H9 (cell line): ENCODE data around the gene TBC1D8. TPM values are rescaled to one million over a fixed set of nuclear protein-coding genes. Genes with fewer than 3 reads are reported as not detected.

Experiments
- DNase-seq: peaks from one replicate; pipeline ENCODE4 v3.0.0-alpha.2; 2017
- H2AFZ ChIP-seq: one replicate; pipeline ENCODE4 v1.6.1; 2013; ENCODE audit warnings: mild to moderate bottlenecking, low read length, control low read depth, moderate library complexity
- H2AK5ac ChIP-seq: 2 replicates; pipeline ENCODE4 v1.6.1; 2013; ENCODE audit warnings: low read length, control low read depth, mixed read lengths; ENCODE audit not compliant: insufficient read length
- H2BK120ac ChIP-seq: one replicate; pipeline ENCODE4 v1.6.1; 2013; ENCODE audit warnings: low read depth, mild to moderate bottlenecking, low read length, control low read depth, inconsistent platforms; ENCODE audit not compliant: poor library complexity, severe bottlenecking
- H2BK12ac ChIP-seq: 2 replicates; pipeline ENCODE4 v1.6.1; 2013; ENCODE audit warnings: low read length, control low read depth, mixed read lengths, low read depth; ENCODE audit not compliant: insufficient read length
- H2BK15ac ChIP-seq: 2 replicates; pipeline ENCODE4 v1.6.1; 2013; ENCODE audit warnings: low read depth, low read length, control low read depth
- H2BK20ac ChIP-seq: one replicate; pipeline ENCODE4 v1.6.1; 2013; ENCODE audit warnings: low read depth, mild to moderate bottlenecking, low read length, control low read depth, inconsistent platforms; ENCODE audit not compliant: poor library complexity, severe bottlenecking
- H2BK5ac ChIP-seq: 2 replicates; pipeline ENCODE4 v1.6.1; 2013; ENCODE audit warnings: low read length, control low read depth, mixed read lengths; ENCODE audit not compliant: insufficient read length
- H3K14ac ChIP-seq: 2 replicates; pipeline ENCODE4 v1.6.1; 2013; ENCODE audit warnings: low read length, control low read depth; ENCODE audit not compliant: insufficient read depth
- H3K18ac ChIP-seq: 2 replicates; pipeline ENCODE4 v1.6.1; 2013; ENCODE audit warnings: low read depth, mild to moderate bottlenecking, mixed read lengths, low read length, control low read depth; ENCODE audit not compliant: insufficient read length
- H3K23ac ChIP-seq: 2 replicates; pipeline ENCODE4 v1.6.1; 2013; ENCODE audit warnings: low read length, control low read depth, mixed read lengths, low read depth; ENCODE audit not compliant: insufficient read length
- H3K23me2 ChIP-seq: 2 replicates; pipeline ENCODE4 v1.6.1; 2013; ENCODE audit warnings: low read depth, mild to moderate bottlenecking, mixed read lengths, low read length, control low read depth; ENCODE audit not compliant: insufficient read length, poor library complexity, severe bottlenecking
- H3K27ac ChIP-seq: 2 replicates; pipeline ENCODE4 v1.5.1; 2013; ENCODE audit warnings: low read length, control low read depth, mixed read lengths, low read depth; ENCODE audit not compliant: insufficient read length
- H3K27me3 ChIP-seq: 2 replicates; pipeline ENCODE4 v1.6.1; 2013; ENCODE audit warnings: low read length, control low read depth, inconsistent platforms; ENCODE audit not compliant: insufficient read depth
- H3K4ac ChIP-seq: 2 replicates; pipeline ENCODE4 v1.6.1; 2013; ENCODE audit warnings: low read depth, mild to moderate bottlenecking, control low read depth, inconsistent platforms, low read length, moderate library complexity
- H3K4me1 ChIP-seq: 2 replicates; pipeline ENCODE4 v1.6.1; 2013; ENCODE audit warnings: low read length, control low read depth, inconsistent platforms; ENCODE audit not compliant: insufficient read depth
- H3K4me2 ChIP-seq: 2 replicates; pipeline ENCODE4 v1.6.1; 2013; ENCODE audit warnings: low read length, control low read depth, mixed read lengths; ENCODE audit not compliant: insufficient read length, insufficient read depth
- H3K56ac ChIP-seq: 2 replicates; pipeline ENCODE4 v1.6.1; 2013; ENCODE audit warnings: low read depth, mild to moderate bottlenecking, mixed read lengths, low read length, control low read depth; ENCODE audit not compliant: insufficient read length
- H3K79me1 ChIP-seq: 2 replicates; pipeline ENCODE4 v1.6.1; 2013; ENCODE audit warnings: low read depth, mild to moderate bottlenecking, moderate library complexity, low read length, control low read depth, inconsistent platforms; ENCODE audit not compliant: insufficient read depth, poor library complexity, severe bottlenecking
- H3K79me2 ChIP-seq: 2 replicates; pipeline ENCODE4 v1.6.1; 2013; ENCODE audit warnings: low read length, control low read depth, inconsistent platforms; ENCODE audit not compliant: insufficient read depth
- H3K9ac ChIP-seq: 2 replicates; pipeline ENCODE4 v1.6.1; 2013; ENCODE audit warnings: low read length, control low read depth, mixed read lengths; ENCODE audit not compliant: insufficient read length; ENCODE audit errors: extremely low read depth
- H3K9me3 ChIP-seq: one replicate; pipeline ENCODE4 v1.6.1; 2013; ENCODE audit warnings: low read depth, low read length, inconsistent platforms; ENCODE audit not compliant: control insufficient read depth
- H3T11ph ChIP-seq: one replicate; pipeline ENCODE4 v1.6.1; 2013; ENCODE audit warnings: mild to moderate bottlenecking, low read length, control low read depth, inconsistent platforms
- H4K20me1 ChIP-seq: one replicate; pipeline ENCODE4 v1.6.1; 2013; ENCODE audit not compliant: control insufficient read depth, insufficient read length, insufficient read depth
- H4K5ac ChIP-seq: 2 replicates; pipeline ENCODE4 v1.6.1; 2013; ENCODE audit warnings: low read depth, mild to moderate bottlenecking, mixed read lengths, low read length, control low read depth; ENCODE audit not compliant: insufficient read length
- H4K8ac ChIP-seq: replicated peaks from 2 replicates; pipeline ENCODE4 v1.6.1; 2013; ENCODE audit warnings: low read length, control low read depth, mixed read lengths, low read depth; ENCODE audit not compliant: insufficient read length
- H4K91ac ChIP-seq: 2 replicates; pipeline ENCODE4 v1.6.1; 2013; ENCODE audit warnings: low read depth, mild to moderate bottlenecking, moderate library complexity, mixed read lengths, low read length, control low read depth; ENCODE audit not compliant: insufficient read length
- H3K27ac Mint-ChIP-seq, 3 experiments: 2 replicates in 2 of 3; 3 replicates in 1 of 3; pipeline ENCODE4 v1.8.0; 2020 to 2021; ENCODE audit warnings: mixed read lengths in 3 of 3, mild to moderate bottlenecking in 1 of 3, moderate library complexity in 1 of 3
- H3K27me3 Mint-ChIP-seq: 2 replicates; pipeline ENCODE4 v1.8.0; 2021; ENCODE audit warnings: low read depth, mild to moderate bottlenecking, moderate library complexity, mixed read lengths
- H3K36me3 Mint-ChIP-seq, 3 experiments: 2 replicates in 2 of 3; 3 replicates in 1 of 3; pipeline ENCODE4 v1.8.0; 2020 to 2021; ENCODE audit warnings: low read depth in 3 of 3, mixed read lengths in 3 of 3; ENCODE audit not compliant: insufficient read depth in 1 of 3
- H3K4me1 Mint-ChIP-seq, 2 experiments: 2 replicates each; pipeline ENCODE4 v1.8.0; 2020; ENCODE audit warnings: mixed read lengths in 2 of 2
- H3K4me3 Mint-ChIP-seq, 2 experiments: 2 replicates in 1 of 2; 3 replicates in 1 of 2; pipeline ENCODE4 v1.8.0; 2020 to 2021; ENCODE audit warnings: mild to moderate bottlenecking in 2 of 2, mixed read lengths in 2 of 2, moderate library complexity in 1 of 2
- H3K9me3 Mint-ChIP-seq, 2 experiments: 2 replicates in 1 of 2; 3 replicates in 1 of 2; pipeline ENCODE4 v1.8.0; 2020; ENCODE audit warnings: mild to moderate bottlenecking in 2 of 2, mixed read lengths in 2 of 2, moderate library complexity in 1 of 2
- CTCF ChIP-seq: fragments of 200-600 bp; sonication (generic); conservative IDR thresholded peaks from 3 replicates; pipeline ENCODE4 v1.8.0; 2021; ENCODE audit warnings: antibody characterized with exemption, mild to moderate bottlenecking
- WGBS: extraction: QIAGEN DNeasy Blood & Tissue Kit; methylation state at CpG from one replicate; pipeline ENCODE4 v1.1.7; 2013; ENCODE audit warnings: missing lambda C conversion rate, low lambda C conversion rate, mixed read lengths; ENCODE audit not compliant: insufficient read length; ENCODE audit errors: extremely low coverage; 5-methylcytosine and 5-hydroxymethylcytosine counted together
- total RNA-seq: library from RNA; stranded (reverse); gene quantifications from 2 replicates; pipeline ENCODE4 v1.2.1, GENCODE V29; 2021

The TBC1D8 gene
- total RNA-seq, 1 experiment from 2014 or later: 16.6 TPM

- no peak overlapping the region for H2BK12ac ChIP-seq
- DNase-seq: no peak
- H2BK120ac ChIP-seq: no peak overlapping the region
- no peak overlapping the region for H4K8ac ChIP-seq
- H4K5ac ChIP-seq: no peak overlapping the region
- no peaks in the 10 kb centered on the region for H3K27me3 ChIP-seq
- no peak for TF ChIP-seq CTCF
- H4K91ac ChIP-seq: no peak overlapping the region
- no peak overlapping the region for H2AFZ ChIP-seq
- H4K20me1 ChIP-seq: no peaks in the 10 kb centered on the region
- no peak overlapping the region for H2BK20ac ChIP-seq
- no peaks in the 10 kb centered on the region for H3K79me1 ChIP-seq
- H3K4ac ChIP-seq: no peak overlapping the region
- H3K4me1 ChIP-seq: no peaks in the 10 kb centered on the region
- H3K9me3 ChIP-seq: no peaks in the 10 kb centered on the region
- no peak overlapping the region for H2AK5ac ChIP-seq
- Mint-ChIP-seq H3K27me3 (no peaks in the 10 kb centered on the region; the same call in 1 of the 2 replicates), H3K9me3 (0 out of 5 replicates have a peak, but pooled peaks cover 0 to 2% of the 10 kb centered on the region in 2 experiments), H3K4me3 (no peak overlapping the region), H3K4me1 (no peaks in the 10 kb centered on the region), H3K36me3 (peaks cover 35 to 58% (median 58%) of the 10 kb centered on the region in 3 experiments), H3K27ac (no peak overlapping the region; a peak in 1 of 7 replicates)
- H3K79me2 ChIP-seq: no peaks in the 10 kb centered on the region
- H2BK15ac ChIP-seq: no peak overlapping the region
- no CpG with 5 or more reads among the region's 3 CpGs for WGBS
- H3K18ac ChIP-seq: no peak overlapping the region
- no peaks in the 10 kb centered on the region for H3K23me2 ChIP-seq
- H3K56ac ChIP-seq: no peak overlapping the region
- no peak overlapping the region for H2BK5ac ChIP-seq
- no peak overlapping the region for H3K23ac ChIP-seq
- no peak overlapping the region for H3T11ph ChIP-seq
- H3K14ac ChIP-seq: no peak overlapping the region
- no peak overlapping the region for H3K4me2 ChIP-seq
- no peak overlapping the region for H3K9ac ChIP-seq
- H3K27ac ChIP-seq: no peak overlapping the region
Measured at GRCh38 chr2:101017371-101017770, 133.8 kb downstream of the TBC1D8 start.
